ENCODE data around the gene IFI6.

DNA sequence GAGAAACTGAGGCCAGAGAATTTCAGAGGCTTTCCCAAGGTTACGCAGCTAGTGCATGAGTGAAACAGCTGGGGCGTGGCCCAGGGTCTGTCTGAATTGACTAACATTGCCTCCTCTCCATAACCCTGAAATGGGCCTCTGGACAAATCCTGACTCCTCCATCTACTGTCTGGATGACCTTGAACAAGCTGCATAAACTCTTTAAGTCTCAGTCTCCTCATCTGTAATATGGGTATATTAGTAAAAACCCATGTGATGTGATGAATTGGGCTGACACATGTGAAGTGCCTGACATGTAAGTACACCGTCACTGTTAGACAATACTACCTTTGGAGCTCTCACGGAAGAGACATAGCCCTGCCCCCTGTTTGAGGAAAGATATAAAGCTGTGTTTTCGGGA is 24.7 kb downstream of the IFI6 start:
- TF ChIP-seq, protein P1, sequence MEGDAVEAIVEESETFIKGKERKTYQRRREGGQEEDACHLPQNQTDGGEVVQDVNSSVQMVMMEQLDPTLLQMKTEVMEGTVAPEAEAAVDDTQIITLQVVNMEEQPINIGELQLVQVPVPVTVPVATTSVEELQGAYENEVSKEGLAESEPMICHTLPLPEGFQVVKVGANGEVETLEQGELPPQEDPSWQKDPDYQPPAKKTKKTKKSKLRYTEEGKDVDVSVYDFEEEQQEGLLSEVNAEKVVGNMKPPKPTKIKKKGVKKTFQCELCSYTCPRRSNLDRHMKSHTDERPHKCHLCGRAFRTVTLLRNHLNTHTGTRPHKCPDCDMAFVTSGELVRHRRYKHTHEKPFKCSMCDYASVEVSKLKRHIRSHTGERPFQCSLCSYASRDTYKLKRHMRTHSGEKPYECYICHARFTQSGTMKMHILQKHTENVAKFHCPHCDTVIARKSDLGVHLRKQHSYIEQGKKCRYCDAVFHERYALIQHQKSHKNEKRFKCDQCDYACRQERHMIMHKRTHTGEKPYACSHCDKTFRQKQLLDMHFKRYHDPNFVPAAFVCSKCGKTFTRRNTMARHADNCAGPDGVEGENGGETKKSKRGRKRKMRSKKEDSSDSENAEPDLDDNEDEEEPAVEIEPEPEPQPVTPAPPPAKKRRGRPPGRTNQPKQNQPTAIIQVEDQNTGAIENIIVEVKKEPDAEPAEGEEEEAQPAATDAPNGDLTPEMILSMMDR (conservative IDR thresholded peaks at IDR 0.05): no peak
- no peak for TF ChIP-seq EZH2 (IDR thresholded peaks at IDR 0.05; ENCODE audit: low read depth)

All from PC-9 (cell line).